Fibroblast of mammary gland (primary cell): ENCODE results near the gene SLC6A11.

Source experiments
- DNase-seq: peaks from one replicate; pipeline ENCODE4 v3.0.0-alpha.2; 2010; ENCODE audit warnings: low read depth
- H3K4me3 ChIP-seq: 2 replicates; pipeline ENCODE4 v1.5.1; 2011; ENCODE audit warnings: low read depth, mild to moderate bottlenecking, low read length, moderate library complexity; ENCODE audit not compliant: control insufficient read depth
- CTCF ChIP-seq: conservative IDR thresholded peaks from 2 replicates; pipeline ENCODE4 v1.5.1; 2011; ENCODE audit warnings: low read depth, low read length, inconsistent platforms; ENCODE audit not compliant: control insufficient read depth, insufficient read depth

The SLC6A11 gene

DNA sequence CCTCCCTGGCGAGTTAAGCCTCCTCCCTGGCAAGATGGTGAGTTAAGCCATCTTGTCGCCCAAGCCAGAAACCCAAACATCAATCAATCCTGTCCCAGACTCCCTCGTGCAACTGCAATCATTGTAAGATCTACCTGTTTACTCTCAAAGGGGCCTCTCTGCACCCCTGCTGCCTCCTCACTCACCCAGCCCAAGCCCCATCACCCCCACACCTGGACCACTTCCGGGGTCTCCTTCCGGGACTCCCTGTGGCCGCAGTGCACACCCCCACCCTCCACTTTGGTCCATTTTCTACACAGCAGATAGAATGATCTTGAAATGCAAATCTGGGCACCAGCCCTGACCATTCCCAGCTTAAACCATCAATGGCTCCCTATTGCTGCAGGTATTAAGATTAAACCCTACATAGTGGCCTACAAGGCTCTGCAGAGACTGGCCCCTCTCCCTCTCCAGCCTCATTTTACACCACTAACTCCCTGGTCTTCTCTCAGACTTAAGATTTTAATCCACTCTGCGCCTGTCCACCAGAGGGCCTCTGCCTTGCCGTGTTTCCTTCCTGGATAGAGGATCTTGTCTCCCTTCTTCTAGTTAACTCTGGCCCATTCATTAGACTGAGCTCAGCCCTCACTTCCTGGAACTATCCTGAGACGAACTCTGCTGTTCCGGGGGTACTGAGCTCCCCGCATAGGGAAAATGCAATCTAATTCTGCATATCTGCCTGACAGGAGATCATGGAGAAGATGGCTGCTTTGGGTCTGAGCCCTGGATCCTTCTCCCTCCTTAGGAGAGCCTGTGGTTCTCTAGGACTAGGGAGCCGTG, 134.7 kb downstream of the SLC6A11 start:
- peak; percentile 56 for DNase-seq
- no peak overlapping the region for H3K4me3 ChIP-seq
- TF ChIP-seq CTCF = peak; percentile 72

DNA sequence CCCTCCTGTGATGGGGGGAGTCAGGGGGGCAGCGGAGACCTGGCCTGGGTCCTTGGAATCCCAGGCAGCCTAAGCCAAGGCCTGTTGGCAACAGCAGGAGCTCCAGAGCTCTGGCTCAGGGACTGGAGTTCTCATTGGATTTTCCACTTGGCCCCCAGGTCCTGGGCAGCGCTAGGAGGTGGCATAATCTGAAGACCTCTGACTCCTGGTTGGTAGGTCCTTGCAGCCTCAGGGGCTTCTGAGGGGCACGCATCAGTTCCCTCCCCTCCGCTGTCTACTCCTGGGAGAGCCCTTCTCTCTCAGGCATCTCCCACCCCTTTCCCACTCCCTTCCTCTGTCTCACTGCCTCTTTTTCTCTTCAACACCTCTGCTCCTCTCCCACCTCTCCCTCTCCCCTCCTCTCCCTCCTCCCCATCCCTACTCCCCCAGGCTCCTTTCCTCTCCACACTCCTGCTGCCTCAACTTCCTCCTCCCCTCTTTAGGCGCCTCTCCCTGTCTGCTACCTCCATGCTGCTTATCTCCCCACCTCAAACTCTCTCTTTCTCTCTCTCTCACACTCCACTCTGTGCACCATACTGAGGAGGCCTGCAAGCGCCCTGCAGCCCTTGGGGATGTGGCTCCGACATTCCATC, 135.4 kb downstream of the SLC6A11 start:
- no peak for DNase-seq
- no peak overlapping the region for H3K4me3 ChIP-seq
- no peak for TF ChIP-seq CTCF

DNA sequence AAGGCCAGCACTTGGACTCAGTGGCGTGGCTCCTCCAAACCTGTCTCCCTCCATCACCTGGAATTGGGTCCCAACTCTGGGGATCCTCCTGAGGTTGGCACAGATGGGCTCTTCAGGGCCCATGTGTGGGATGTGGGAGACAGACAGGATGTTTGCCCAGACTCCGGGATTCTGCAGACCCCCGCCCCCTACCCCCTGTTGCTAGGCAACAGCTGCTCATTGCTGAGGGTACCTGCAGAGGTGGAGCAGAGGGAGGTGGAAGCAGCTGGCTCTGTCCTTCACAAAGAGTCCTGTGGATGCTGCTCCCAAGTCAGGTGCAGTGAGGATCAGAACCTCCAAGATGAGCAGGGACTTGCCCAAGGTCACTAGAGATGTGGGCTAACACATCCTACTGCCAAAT, 136.5 kb downstream of the SLC6A11 start:
- no peak for DNase-seq
- no peak for TF ChIP-seq CTCF
- H3K4me3 ChIP-seq = no peak overlapping the region

DNA sequence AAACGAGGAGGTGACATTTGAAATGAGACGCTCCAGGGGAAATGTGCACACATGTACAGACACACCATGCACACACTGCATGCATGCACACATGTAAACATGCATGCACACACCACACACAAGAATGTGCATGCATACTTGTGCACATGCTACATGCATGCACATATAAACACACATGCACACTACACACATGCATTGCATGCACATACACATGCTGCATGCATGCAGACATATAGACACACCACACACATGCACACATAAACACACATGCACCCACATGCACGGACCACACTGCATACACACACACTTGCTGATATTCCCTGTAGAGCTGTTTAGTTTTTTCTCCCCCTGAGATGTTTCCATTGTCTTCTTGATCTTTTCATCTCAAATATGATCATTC, 138.7 kb downstream of the SLC6A11 start:
- H3K4me3 ChIP-seq = no peak overlapping the region
- DNase-seq = no peak
- no peak for TF ChIP-seq CTCF

- H3K4me3 ChIP-seq = no peak overlapping the region
- DNase-seq = no peak
- TF ChIP-seq CTCF = no peak
These were observed 139.9 kb downstream of the SLC6A11 start for GRCh38 chr3:10955711-10956453.

DNA sequence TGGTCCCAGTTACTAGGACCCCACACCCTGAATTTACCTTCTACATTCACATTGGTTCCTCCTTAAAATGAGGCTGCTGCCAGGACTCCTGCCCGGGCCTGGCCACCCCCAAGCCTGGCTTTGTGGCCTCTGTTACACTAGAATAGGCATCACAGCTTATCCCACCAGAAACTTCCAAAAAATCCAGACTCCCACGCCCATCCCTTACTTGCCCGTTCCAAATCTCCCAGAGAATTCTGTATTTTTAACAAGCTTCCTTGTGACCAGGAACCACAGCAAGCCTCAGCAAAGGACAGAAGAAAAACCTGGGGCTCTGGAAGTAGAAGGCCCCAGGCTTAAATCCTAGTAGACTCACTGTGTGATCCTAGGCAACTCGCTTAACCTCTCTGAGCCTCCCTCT, 140.5 kb downstream of the SLC6A11 start:
- DNase-seq = no peak
- no peak for TF ChIP-seq CTCF
- H3K4me3 ChIP-seq = no peak overlapping the region
